Skin of body (tissue), 2 donors: ENCODE results near the gene PSRC1. TPM values are rescaled to one million over a fixed set of nuclear protein-coding genes. Genes with fewer than 3 reads are reported as not detected.

ENCODE experiments used
- DNase-seq: peaks from one replicate; lab custom pipeline; 2025; lab: John Stamatoyannopoulos, UW
- total RNA-seq: library from RNA; depleted of rRNA; stranded (reverse); fragments of >200 nt; gene quantifications from one replicate; pipeline ENCODE4 v1.2.3, GENCODE V29; 2014

The PSRC1 gene
- total RNA-seq, 1 donor from 2014 or later, result 5.0 TPM

DNA sequence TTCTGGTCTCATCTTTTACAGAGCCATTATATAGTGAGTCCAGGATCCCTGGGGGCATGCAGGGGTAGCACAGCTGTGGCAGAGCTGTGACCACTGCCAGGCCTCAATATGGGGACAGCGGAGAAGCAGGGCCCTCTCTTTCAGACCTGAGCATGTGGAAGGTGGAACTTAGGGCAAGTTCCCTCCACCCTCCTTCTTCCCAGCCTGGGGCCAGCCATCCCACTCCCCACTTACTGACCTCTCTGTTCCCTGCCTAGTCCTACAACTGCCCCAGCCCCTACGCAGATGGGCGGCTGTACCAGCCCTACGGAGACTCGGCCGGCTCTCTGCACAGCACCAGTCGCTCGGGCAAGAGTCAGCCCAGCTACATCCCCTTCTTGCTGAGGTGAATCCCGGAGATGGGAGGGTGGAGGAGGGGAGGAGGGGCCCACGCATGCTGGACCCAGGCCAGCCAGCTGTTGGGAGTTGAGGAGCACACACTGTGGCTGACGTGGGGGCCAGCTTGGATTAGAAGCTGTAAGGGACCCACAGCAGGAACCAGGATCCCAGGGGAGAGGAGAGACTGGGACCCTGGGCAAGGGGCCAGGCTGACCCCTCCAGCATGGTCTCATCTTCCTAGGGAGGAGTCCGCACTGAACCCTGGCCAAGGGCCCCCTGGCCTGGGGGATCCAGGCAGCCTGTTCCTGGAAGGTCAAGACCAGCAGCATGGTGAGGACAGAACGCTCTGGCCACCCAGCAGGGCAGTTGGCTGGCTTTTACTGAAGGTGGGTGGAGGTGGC lies 10.7 kb downstream of the PSRC1 start:
- no peak for DNase-seq

DNA sequence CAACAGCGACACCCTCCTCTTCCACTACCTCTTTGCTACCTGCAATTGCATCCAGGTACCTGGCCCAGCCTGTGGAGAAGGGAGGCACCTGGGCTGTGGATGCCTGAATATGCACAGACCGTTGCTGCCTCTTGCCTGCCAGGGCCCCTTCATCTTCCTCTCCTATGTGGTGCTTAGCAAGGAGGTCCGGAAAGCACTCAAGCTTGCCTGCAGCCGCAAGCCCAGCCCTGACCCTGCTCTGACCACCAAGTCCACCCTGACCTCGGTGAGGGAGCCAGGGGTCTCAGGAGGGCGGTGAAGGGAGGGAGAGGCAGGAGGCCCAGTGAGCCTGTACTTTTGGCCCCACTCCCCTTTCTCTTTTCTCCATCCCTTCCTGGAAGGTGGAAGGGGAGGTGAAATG lies 11.5 kb downstream of the PSRC1 start:
- no peak for DNase-seq

DNA sequence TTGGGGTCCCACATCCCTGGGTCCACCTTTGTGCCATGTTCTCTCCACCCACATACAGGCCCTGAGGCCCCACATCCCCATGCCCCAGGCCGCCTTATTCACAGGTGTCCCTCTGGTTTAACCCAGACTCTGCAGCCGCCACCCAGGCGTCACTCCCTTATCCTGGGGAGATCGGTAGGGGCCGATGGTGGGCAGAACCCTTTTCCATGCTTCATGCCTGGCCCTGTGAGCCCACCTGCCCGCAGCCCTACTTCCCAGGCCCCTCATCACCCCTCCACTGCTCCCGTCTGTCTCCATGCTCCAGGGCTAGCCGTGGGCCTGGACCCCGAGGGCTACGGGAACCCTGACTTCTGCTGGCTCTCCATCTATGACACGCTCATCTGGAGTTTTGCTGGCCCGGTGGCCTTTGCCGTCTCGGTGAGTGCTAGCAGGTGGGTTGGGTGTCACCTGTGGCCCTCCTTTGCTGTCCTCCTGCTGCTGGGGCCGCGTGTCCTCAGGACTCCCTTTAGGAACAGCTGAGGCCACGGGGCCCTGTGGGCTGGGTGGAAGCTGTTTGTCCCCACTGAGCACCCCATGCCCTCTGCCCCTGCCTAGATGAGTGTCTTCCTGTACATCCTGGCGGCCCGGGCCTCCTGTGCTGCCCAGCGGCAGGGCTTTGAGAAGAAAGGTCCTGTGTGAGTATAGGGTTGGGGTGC lies 12.2 kb downstream of the PSRC1 start:
- no peak for DNase-seq

DNA sequence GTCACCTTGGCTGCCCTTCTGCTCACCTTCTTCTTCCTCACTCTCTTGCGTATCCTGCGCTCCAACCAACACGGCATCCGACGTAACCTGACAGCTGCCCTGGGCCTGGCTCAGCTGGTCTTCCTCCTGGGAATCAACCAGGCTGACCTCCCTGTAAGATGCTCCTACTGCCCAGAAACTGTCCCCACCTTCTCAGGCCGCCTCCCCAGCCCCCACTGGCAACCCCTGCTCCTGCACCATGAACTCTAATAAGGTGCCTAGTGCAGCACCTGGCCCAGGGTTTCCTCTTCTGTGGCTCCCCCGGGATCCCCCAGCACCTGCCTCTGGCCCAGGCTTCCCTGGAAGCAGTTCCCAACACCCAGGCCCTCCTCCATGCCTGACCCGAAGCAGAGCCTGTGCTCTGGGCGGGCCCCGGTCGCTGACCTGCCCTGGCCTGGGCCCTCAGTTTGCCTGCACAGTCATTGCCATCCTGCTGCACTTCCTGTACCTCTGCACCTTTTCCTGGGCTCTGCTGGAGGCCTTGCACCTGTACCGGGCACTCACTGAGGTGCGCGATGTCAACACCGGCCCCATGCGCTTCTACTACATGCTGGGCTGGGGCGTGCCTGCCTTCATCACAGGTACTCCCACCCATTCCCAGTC lies 12.8 kb downstream of the PSRC1 start:
- no peak for DNase-seq

DNA sequence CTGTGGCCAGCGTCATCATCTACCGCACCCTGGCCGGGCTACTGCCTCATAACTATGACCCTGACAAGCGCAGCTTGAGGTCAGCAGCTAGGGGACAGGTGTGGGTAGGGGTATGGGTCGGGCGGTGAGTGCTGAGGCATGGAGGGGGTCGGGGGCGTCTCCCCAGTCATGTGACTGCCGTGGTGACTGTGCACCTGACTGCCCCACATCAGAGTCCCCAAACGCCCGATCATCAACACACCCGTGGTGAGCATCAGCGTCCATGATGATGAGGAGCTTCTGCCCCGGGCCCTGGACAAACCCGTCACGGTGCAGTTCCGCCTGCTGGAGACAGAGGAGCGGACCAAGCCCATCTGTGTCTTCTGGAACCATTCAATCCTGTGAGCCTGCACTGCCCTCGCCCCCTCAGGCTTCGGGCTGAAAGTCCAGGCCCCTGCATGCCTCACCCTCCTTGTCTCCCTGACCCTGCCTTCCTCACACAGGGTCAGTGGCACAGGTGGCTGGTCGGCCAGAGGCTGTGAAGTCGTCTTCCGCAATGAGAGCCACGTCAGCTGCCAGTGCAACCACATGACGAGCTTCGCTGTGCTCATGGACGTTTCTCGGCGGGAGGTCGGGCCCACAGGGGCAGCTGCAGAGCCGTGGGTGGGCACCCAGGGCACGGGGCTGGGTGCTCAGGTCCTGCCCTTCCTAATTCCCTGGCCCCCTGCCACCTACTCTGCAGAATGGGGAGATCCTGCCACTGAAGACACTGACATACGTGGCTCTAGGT lies 13.5 kb downstream of the PSRC1 start:
- no peak for DNase-seq

DNA sequence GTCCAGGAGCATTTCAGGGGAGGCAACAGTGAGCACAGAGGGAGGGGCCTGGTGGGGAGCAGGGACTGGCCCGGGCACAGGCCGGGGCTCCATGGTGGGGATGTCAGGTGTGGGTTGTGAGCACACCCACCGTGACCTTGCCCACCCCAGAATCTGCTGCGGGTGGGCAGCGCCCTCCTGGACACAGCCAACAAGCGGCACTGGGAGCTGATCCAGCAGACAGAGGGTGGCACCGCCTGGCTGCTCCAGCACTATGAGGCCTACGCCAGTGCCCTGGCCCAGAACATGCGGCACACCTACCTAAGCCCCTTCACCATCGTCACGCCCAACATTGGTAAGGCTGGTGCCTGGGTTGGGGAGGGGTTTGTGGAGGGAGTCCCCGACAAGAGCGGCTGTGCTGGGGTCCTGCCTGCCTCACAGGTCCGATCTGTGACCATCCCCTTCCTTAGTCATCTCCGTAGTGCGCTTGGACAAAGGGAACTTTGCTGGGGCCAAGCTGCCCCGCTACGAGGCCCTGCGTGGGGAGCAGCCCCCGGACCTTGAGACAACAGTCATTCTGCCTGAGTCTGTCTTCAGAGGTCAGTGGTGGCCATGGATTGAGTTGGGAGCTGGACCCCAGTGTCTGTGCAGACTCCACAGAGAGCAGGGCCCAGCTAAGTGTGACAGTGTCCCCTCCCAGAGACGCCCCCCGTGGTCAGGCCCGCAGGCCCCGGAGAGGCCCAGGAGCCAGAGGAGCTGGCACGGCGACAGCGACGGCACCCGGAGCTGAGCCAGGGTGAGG lies 14.3 kb downstream of the PSRC1 start:
- no peak for DNase-seq

DNA sequence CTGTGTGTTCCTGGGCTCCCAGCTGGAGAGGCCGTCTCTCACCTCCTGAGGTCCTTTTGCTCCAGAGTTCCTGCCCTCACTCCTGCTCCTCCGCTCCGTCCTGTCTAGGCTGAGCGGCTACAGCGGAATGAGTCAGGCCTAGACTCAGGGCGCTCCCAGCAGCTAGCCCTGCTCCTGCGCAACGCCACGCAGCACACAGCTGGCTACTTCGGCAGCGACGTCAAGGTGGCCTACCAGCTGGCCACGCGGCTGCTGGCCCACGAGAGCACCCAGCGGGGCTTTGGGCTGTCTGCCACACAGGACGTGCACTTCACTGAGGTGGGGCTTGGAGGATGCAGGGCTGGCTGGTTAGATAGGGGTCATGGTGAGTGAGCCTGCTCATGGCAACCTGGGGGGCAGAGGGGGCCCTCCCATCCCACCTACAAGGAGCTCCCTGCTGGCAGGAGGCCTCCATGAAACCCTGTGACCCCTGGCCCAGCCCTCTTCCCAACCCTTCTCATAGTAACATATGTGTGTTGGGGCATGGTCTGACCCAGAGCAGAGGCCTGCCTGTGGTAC lies 15.1 kb downstream of the PSRC1 start:
- no peak for DNase-seq

DNA sequence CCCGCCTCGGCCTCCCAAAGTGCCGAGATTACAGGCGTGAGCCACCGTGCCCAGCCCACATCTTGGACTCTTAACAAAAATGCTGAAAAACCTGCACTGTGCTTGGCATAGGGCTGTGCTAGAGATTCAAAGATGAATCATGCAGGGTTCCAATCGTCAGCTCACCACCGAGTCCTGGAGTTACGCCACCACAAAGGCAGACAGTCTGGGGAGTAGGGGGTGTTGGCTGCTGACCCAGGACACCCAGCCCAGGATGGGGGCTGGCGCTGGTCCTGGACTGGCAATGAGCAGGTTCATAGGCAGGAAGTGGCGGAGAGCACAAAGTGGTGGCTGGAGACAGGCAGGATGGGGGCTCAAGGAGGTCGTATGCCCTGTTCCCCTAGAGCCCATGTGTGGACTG lies 16.0 kb downstream of the PSRC1 start:
- no peak for DNase-seq

DNA sequence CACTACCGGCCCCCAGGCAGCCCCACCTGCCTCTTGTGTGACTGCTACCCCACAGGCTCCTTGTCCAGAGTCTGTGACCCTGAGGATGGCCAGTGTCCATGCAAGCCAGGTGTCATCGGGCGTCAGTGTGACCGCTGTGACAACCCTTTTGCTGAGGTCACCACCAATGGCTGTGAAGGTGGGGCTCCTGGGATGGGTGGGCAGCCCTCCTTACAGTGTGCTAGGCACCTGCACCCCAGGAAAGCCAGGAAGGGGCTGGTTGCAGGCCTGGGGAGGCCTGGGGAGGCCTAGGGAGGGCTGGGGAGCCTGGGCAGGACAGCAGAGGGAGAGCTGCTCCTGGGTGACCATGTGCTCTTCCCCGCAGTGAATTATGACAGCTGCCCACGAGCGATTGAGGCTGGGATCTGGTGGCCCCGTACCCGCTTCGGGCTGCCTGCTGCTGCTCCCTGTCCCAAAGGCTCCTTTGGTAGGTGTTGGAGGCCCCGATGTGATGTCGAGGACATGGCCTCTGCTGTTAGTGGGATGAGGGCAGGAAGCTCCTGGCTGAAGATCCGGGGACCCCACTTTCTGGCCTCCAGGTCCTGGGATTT lies 17.1 kb downstream of the PSRC1 start:
- no peak for DNase-seq

DNA sequence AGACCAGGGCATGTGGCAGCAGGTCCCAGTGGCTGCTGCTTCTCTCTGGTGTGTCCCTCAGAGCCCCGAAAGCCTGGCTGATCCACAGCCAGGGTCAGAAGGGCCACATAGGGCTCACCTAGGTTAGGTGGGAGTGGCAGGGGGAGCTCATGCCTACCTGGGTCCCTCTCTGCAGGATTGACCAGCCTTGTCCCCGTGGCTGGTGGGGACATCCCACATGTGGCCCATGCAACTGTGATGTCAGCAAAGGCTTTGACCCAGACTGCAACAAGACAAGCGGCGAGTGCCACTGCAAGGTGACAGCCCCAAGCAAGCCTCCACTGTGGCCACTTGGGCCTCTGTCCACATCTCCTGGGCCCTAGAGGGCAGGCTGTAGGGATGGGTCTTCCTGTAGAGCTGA lies 17.9 kb downstream of the PSRC1 start:
- DNase-seq, result no peak

DNA sequence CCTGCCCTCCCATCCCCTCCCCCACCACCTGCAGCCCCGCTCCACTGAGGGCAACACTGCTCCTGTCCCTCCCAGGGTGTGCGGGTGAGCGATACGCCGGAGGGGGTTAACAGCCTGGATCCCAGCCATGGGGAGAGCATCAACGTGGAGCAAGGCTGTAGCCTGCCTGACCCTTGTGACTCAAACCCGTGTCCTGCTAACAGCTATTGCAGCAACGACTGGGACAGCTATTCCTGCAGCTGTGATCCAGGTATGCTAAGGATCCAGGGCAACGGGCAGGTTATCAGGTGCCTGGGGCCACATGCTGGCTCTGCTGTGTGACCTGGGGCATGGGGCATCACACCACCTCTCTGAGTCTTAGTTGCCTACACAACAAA lies 18.6 kb downstream of the PSRC1 start:
- DNase-seq, result no peak

DNA sequence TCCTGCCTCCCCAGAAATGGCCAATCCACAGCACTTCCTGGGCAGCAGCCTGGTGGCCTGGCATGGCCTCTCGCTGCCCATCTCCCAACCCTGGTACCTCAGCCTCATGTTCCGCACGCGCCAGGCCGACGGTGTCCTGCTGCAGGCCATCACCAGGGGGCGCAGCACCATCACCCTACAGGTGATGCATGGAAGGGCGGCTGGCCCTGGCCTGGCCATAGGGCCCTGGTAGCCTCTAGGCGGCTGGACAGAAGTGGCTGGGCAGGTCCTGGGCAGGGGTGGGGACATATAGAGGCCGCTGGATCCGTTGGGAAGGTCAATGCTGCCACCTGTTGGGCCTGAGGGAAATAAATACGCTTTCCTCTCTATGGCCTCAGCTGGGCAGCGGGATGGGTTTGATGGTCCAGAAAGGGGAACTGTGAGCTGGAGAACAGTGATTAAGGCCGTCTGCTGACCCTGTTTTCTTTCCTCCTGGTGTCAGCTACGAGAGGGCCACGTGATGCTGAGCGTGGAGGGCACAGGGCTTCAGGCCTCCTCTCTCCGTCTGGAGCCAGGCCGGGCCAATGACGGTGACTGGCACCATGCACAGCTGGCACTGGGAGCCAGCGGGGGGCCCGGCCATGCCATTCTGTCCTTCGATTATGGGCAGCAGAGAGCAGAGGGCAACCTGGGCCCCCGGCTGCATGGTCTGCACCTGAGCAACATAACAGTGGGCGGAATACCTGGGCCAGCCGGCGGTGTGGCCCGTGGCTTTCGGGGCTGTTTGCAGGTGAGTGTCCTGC lies 19.2 kb downstream of the PSRC1 start:
- DNase-seq, result peak; percentile 36

DNA sequence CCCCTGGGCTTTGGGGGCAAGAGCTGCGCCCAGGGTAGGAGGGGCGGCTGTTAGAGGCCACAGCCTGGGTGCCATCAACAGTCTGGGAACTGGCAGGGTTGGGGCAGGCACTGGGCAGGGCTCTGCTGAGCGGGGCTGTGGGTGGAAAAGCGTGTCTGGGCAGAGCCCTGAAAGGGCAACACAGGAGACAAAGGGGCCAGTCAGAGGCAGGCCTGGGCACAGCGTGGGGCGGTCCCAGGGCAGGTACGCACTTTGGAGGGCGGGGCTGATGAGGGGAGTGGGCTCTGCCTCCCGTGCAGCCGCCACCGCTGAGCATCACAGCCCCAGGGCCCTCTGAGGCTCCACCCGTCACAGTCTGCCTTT lies 19.7 kb downstream of the PSRC1 start:
- no peak for DNase-seq

DNA sequence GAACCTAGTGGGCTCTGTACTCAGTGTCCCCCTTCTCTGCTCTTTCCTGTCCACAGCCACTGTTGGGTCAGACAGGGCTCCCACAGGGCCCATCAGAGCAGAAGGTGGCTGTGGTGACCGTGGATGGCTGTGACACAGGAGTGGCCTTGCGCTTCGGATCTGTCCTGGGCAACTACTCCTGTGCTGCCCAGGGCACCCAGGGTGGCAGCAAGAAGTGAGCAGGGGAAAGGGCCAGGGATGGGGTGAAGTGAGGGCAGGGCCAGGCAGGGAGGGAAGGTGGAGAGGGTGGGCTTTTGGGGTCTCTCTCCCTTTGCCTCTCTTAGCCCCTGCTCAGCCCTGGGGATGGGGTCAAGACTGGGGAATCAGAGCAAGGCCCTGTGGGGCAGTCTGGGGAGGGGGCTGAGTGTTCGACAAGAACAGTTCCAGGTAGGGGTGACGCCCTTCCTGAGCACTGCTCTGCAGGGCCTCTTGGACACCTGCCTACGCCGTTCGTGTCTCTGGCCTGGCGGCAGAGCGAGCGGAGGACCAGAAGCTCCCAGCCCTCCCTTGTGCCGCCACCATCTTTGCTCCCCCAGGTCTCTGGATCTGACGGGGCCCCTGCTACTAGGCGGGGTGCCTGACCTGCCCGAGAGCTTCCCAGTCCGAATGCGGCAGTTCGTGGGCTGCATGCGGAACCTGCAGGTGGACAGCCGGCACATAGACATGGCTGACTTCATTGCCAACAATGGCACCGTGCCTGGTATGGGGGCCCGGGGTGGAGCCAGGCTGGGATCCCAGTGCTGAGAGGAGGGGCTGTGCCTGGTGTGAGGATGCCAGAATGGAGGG lies 20.5 kb downstream of the PSRC1 start:
- no peak for DNase-seq

DNA sequence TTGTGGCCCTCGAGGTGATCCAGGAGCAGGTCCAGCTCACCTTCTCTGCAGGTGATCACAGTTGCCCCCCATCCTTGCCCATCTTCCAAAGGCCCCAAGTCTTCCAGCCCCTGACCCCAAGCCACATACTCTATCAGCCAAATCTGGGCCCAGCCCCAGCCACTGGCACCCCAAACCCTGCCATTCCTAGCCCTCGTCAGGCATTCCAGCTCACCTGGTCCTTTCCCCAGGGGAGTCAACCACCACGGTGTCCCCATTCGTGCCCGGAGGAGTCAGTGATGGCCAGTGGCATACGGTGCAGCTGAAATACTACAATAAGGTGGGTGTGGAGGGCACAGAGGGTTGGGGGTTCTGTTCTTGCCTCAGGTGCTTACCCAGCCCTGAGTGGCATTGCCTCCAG lies 21.4 kb downstream of the PSRC1 start:
- DNase-seq, result no peak

DNA sequence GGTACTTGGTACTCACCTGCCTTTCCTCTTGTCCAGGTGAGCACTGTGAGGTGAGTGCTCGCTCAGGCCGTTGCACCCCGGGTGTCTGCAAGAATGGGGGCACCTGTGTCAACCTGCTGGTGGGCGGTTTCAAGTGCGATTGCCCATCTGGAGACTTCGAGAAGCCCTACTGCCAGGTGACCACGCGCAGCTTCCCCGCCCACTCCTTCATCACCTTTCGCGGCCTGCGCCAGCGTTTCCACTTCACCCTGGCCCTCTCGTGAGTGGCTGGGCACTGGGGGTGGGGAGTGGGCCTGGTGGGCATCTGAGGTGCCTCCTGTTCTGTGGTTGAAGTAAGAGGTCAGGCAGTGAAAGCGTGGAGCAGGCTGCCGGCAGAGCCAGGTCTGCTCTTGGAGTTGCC lies 21.9 kb downstream of the PSRC1 start:
- DNase-seq, result no peak

DNA sequence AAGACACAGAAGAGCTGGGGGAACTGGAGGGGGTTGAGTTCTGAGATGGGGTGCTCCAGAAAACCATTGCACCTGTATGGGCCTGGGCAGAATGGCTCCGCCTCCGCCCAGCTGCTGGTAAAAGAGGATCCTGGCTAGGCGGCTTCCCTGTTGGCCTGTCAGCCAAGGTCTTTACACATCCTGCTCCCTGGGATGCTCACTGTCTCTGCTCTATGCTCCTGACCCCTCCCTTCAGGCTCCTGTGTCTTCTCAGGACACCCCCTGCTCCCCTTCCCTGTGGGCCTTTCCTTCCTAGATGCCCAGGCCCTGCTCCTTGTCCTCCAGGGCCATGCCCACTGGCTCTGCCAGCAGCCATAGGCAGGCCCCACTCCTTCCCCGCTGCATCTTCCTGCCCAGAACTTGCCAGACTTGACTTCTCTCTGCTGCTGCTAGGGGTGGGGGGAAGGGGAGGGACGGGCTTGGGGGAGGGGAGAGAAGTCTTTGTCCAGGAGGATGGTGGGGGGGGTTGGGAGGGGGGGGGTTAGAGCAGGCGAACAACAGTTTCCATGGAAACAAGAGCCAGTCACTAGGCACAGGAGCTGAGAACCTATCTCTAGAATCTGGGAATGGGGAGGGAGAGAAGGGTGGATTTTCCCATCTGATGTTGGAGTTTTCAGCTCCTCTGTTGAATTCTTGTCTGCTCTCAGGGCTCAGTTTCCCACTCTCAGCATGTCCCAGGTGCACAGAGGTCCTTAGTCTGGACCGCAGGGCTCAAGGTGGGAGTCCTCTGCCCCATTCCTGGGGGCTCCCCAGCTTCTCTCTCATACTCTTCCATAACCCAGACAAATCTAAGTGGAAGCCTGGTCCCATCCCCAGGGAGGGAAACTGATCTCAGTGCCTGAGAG lies 23.0 kb downstream of the PSRC1 start:
- DNase-seq, result no peak
